Astrocyte (in vitro differentiated cells and primary cell): ENCODE results near the gene LMX1B. TPM values are rescaled to one million over a fixed set of nuclear protein-coding genes. Genes with fewer than 3 reads are reported as not detected.

Source experiments
- DNase-seq: peaks from one replicate; pipeline ENCODE4 v3.0.0-alpha.2; 2010; ENCODE audit warnings: low read depth
- FAIRE-seq: peaks from 2 replicates; lab custom pipeline; 2011; peaks lifted over from hg19 to GRCh38; lab: Jason Lieb, UNC
- H2AFZ ChIP-seq: 2 replicates; pipeline ENCODE4 v1.6.0; 2012; ENCODE audit warnings: low read depth, low read length, inconsistent platforms
- H3K27ac ChIP-seq: 2 replicates; pipeline ENCODE4 v1.5.1; 2011; ENCODE audit warnings: low read depth, low read length, inconsistent platforms
- H3K27me3 ChIP-seq: 2 replicates; pipeline ENCODE4 v1.6.0; 2011; ENCODE audit warnings: low read length, inconsistent platforms; ENCODE audit not compliant: insufficient read depth
- H3K36me3 ChIP-seq: 2 replicates; pipeline ENCODE4 v1.5.1; 2011; ENCODE audit warnings: low read length, inconsistent platforms; ENCODE audit not compliant: insufficient read depth
- H3K4me1 ChIP-seq: 2 replicates; pipeline ENCODE4 v1.5.1; 2011; ENCODE audit warnings: low read length, inconsistent platforms; ENCODE audit not compliant: insufficient read depth
- H3K4me2 ChIP-seq: 2 replicates; pipeline ENCODE4 v1.6.0; 2012; ENCODE audit warnings: low read length, inconsistent platforms
- H3K4me3 ChIP-seq: 2 replicates; pipeline ENCODE4 v1.5.1; 2011; ENCODE audit warnings: low read depth, mild to moderate bottlenecking, low read length, inconsistent platforms; ENCODE audit not compliant: insufficient read depth
- H3K79me2 ChIP-seq: 2 replicates; pipeline ENCODE4 v1.6.0; 2012; ENCODE audit warnings: mild to moderate bottlenecking, low read length, inconsistent platforms; ENCODE audit not compliant: insufficient read depth
- H3K9ac ChIP-seq: 2 replicates; pipeline ENCODE4 v1.6.0; 2012; ENCODE audit warnings: mild to moderate bottlenecking, low read length, inconsistent platforms
- H3K9me3 ChIP-seq: 2 replicates; pipeline ENCODE4 v1.5.1; 2012; ENCODE audit warnings: low read depth, mild to moderate bottlenecking, low read length, inconsistent platforms; ENCODE audit not compliant: insufficient read depth
- H4K20me1 ChIP-seq: 2 replicates; pipeline ENCODE4 v1.6.0; 2012; ENCODE audit warnings: low read length, inconsistent platforms; ENCODE audit not compliant: insufficient read depth
- H3K27ac Mint-ChIP-seq: one replicate; pipeline ENCODE4 v1.8.0; 2021; ENCODE audit warnings: mild to moderate bottlenecking, mixed read lengths; ENCODE audit not compliant: unreplicated experiment
- H3K27me3 Mint-ChIP-seq: one replicate; pipeline ENCODE4 v1.8.0; 2021; ENCODE audit warnings: low read depth, mixed read lengths; ENCODE audit not compliant: unreplicated experiment
- H3K36me3 Mint-ChIP-seq: one replicate; pipeline ENCODE4 v1.8.0; 2021; ENCODE audit warnings: low read depth, mixed read lengths; ENCODE audit not compliant: unreplicated experiment
- H3K4me1 Mint-ChIP-seq: one replicate; pipeline ENCODE4 v1.8.0; 2021; ENCODE audit warnings: low read depth, mixed read lengths; ENCODE audit not compliant: unreplicated experiment
- H3K4me3 Mint-ChIP-seq: one replicate; pipeline ENCODE4 v1.8.0; 2021; ENCODE audit warnings: mild to moderate bottlenecking, moderate library complexity, mixed read lengths; ENCODE audit not compliant: unreplicated experiment
- H3K9me3 Mint-ChIP-seq: one replicate; pipeline ENCODE4 v1.8.0; 2021; ENCODE audit warnings: mild to moderate bottlenecking, mixed read lengths; ENCODE audit not compliant: unreplicated experiment
- EZH2 ChIP-seq: IDR thresholded peaks from 2 replicates; pipeline ENCODE4 v1.6.1; 2012; ENCODE audit warnings: mild to moderate bottlenecking, low read length, inconsistent platforms; ENCODE audit not compliant: insufficient read depth
- total RNA-seq: library from RNA; stranded (reverse); gene quantifications from 2 replicates; pipeline ENCODE4 v1.2.1, GENCODE V29; 2021
- TF ChIP-seq, protein P1 (sequence below): IDR thresholded peaks from 2 replicates; pipeline ENCODE4 v1.5.1; 2011; ENCODE audit warnings: low read depth, mild to moderate bottlenecking, inconsistent platforms, low read length, moderate library complexity; ENCODE audit not compliant: insufficient read depth

LMX1B gene
- total RNA-seq, 1 donor from 2014 or later = 0.45 TPM

DNA sequence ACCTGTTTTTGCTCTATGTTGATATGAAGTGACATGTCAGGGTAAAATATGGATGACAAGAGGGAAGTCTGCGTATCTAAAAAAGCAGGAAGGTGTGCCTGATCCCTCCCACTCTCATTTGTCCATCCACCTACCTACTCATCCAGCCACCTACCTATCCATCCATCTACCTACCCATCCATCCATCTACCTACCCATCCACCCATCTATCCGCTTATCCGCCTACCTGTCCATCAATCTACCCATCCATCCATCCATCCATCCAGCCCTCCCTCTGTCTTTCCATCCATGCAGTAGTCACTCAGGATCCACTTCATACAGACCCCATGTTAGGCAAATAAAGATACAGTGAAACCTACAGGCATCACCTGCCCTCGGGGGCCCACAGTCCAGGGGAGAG lies 32.4 kb downstream of the LMX1B start:
- no peak overlapping the region for H3K9ac ChIP-seq
- H4K20me1 ChIP-seq = no peaks in the 10 kb centered on the region
- DNase-seq = no peak
- Mint-ChIP-seq H3K4me1 (no peaks in the 10 kb centered on the region), H3K9me3 (no peaks in the 10 kb centered on the region), H3K27me3 (peaks cover 95% of the 10 kb centered on the region), H3K36me3 (no peaks in the 10 kb centered on the region), H3K4me3 (no peak overlapping the region), H3K27ac (no peak overlapping the region)
- no peaks in the 10 kb centered on the region for H3K36me3 ChIP-seq
- no peaks in the 10 kb centered on the region for H3K79me2 ChIP-seq
- H2AFZ ChIP-seq = no peak overlapping the region
- H3K4me2 ChIP-seq = no peak overlapping the region
- H3K4me3 ChIP-seq = no peak overlapping the region
- H3K9me3 ChIP-seq = no peaks in the 10 kb centered on the region
- TF ChIP-seq, protein P1, sequence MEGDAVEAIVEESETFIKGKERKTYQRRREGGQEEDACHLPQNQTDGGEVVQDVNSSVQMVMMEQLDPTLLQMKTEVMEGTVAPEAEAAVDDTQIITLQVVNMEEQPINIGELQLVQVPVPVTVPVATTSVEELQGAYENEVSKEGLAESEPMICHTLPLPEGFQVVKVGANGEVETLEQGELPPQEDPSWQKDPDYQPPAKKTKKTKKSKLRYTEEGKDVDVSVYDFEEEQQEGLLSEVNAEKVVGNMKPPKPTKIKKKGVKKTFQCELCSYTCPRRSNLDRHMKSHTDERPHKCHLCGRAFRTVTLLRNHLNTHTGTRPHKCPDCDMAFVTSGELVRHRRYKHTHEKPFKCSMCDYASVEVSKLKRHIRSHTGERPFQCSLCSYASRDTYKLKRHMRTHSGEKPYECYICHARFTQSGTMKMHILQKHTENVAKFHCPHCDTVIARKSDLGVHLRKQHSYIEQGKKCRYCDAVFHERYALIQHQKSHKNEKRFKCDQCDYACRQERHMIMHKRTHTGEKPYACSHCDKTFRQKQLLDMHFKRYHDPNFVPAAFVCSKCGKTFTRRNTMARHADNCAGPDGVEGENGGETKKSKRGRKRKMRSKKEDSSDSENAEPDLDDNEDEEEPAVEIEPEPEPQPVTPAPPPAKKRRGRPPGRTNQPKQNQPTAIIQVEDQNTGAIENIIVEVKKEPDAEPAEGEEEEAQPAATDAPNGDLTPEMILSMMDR = no peak
- no peak for TF ChIP-seq EZH2
- no peaks in the 10 kb centered on the region for H3K4me1 ChIP-seq
- FAIRE-seq = no peak
- peaks cover 82% of the 10 kb centered on the region for H3K27me3 ChIP-seq
- no peak overlapping the region for H3K27ac ChIP-seq

DNA sequence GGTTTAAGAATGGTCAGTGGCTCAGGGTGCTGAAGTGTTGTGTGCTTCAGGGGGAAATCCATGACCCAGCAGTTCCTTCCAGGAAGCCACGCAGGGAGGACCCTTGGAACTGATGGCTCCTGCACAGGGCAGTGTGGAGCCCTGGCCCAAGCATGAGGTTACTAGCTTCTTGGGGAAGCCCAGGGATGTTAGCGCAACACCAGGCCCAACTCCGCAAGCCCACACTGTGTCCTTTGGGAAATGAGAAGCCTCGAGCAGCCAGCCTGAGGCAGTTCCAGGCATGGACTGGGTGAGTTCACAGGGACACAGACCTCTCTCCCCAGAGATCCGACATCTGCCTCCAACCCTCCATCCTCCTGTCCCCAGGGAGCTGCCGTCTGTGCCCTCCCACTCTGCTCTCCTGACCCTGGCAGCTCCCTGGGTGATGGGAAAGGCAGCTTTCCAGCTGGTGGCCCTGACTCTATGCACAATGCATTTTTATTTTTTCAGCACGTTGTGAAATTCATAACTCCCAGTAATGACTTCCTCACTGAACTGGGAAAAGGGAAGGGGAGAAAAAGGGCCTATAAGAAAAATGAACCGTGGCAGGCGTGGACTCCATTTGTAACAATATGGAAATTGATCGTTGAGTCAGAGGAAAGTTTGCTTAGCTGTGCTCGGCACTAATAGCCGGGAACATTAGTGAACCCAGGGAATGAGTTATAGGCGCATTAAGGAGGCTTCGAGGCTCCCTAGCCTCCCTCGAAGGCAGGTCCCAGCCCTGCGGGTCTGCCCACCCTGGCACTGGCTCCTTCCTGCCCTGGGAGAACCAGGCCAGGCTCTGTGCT lies 34.1 kb downstream of the LMX1B start:
- H3K27ac Mint-ChIP-seq = no peak overlapping the region
- Histone ChIP-seq H3K27me3 (peaks cover 79% of the 10 kb centered on the region), H3K36me3 (no peaks in the 10 kb centered on the region), H2AFZ (no peak overlapping the region), H3K4me3 (no peak overlapping the region), H3K9me3 (peaks cover 3% of the 10 kb centered on the region), H3K4me2 (no peak overlapping the region), H3K79me2 (no peaks in the 10 kb centered on the region), H3K9ac (no peak overlapping the region), H3K27ac (no peak overlapping the region), H4K20me1 (no peaks in the 10 kb centered on the region), H3K4me1 (no peaks in the 10 kb centered on the region)
- peaks cover 89% of the 10 kb centered on the region for H3K27me3 Mint-ChIP-seq
- no peaks in the 10 kb centered on the region for H3K4me1 Mint-ChIP-seq
- no peaks in the 10 kb centered on the region for H3K36me3 Mint-ChIP-seq
- DNase-seq = no peak
- H3K9me3 Mint-ChIP-seq = no peaks in the 10 kb centered on the region
- no peak overlapping the region for H3K4me3 Mint-ChIP-seq
- TF ChIP-seq EZH2 = no peak
- TF ChIP-seq, protein P1 = no peak
- no peak for FAIRE-seq

DNA sequence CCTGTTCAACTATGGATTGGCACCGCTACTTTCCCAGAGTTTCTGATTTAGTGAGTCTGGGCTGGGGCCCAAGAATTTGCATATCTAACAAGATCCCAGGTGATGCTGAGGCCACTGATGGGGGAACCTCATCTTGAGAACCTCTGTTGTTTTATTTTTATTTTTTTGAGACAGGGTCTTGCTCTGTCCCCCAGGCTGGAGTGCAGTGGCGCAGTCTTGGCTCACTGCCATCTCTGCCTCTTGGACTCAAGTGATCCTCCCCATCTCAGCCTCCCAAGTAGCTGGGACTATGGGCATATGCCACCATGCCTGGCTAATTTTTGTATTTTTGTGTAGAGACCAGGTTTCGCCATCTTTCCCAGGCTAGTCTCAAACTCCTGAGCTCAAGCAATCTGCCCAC lies 35.7 kb downstream of the LMX1B start:
- Histone ChIP-seq H3K4me1 (no peaks in the 10 kb centered on the region), H3K4me2 (no peak overlapping the region), H3K36me3 (no peaks in the 10 kb centered on the region), H3K4me3 (no peak overlapping the region), H4K20me1 (no peaks in the 10 kb centered on the region), H3K27me3 (peaks cover 78% of the 10 kb centered on the region), H3K9ac (no peak overlapping the region), H2AFZ (no peak overlapping the region), H3K9me3 (peaks cover 3% of the 10 kb centered on the region), H3K27ac (no peak overlapping the region), H3K79me2 (no peaks in the 10 kb centered on the region)
- DNase-seq (no peak), FAIRE-seq (no peak)
- peaks cover 87% of the 10 kb centered on the region for H3K27me3 Mint-ChIP-seq
- H3K4me3 Mint-ChIP-seq = no peak overlapping the region
- H3K36me3 Mint-ChIP-seq = no peaks in the 10 kb centered on the region
- no peak for TF ChIP-seq EZH2
- H3K9me3 Mint-ChIP-seq = no peaks in the 10 kb centered on the region
- H3K27ac Mint-ChIP-seq = no peak overlapping the region
- no peaks in the 10 kb centered on the region for H3K4me1 Mint-ChIP-seq
